GM21576 (cell line): ENCODE measurements around the gene KRT85.

ENCODE experiments used
- ATAC-seq: cut with Tn5 transposase; IDR thresholded peaks from one replicate; pipeline ENCODE4 v1.9.1; 2021; ENCODE audit warnings: mild to moderate bottlenecking, moderate library complexity; ENCODE audit not compliant: unreplicated experiment

Gene KRT85

GRCh38 chr12:52395761-52396434 is 28.6 kb upstream of the KRT85 start:
- ATAC-seq, result no peak

DNA sequence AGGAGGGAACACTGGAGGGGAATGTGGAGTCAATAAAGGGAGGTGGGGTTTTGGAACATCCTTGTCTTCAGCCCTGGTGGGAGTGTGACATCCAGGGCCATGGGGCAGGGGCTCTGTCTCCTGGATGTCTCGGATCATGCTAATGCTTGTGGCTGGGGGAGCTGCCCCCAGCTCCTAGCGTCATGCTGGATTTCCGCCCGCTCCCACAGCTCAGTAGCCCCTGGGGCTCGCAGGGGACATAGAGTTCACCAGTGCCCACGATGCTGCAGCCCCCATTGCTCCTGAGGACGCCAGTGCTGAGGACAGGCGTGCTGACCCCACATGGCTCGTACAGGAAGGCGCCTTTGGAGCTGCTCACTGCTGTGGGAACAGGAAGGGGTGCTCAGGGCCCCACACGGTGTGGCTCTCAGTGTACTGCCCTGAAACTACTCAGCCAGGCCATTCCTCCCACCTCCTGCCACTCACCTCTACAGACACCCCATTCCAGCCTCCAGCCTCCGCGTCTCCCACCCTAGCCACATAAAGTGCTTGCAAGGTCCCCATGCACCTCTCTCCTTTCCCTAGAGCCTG is 27.6 kb upstream of the KRT85 start:
- ATAC-seq, result no peak

DNA sequence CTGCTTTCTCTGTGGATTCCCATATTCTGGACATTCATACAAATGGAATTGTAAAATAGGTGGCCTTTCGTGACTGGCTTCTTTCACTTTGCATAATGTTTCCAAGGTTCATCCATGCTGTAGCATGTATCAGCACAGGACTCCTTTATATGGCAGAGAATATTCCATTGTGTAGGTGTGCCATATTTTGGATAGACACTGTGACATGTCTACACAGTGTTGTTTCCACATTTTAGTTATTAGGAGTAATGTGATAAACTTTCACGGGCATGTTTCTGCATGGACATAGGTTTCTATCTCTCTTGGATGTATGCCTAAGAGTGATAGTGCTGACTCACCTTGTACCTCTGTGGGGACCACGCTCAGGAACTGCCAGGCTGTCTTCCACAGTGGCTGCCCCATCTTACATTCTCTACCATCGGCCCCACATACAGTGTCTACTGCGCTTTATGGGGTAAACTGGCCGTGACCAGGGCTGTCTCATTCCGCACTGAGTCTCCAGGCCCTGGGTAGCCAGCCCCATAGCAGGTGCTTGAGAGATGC is 25.3 kb upstream of the KRT85 start:
- no peak for ATAC-seq

DNA sequence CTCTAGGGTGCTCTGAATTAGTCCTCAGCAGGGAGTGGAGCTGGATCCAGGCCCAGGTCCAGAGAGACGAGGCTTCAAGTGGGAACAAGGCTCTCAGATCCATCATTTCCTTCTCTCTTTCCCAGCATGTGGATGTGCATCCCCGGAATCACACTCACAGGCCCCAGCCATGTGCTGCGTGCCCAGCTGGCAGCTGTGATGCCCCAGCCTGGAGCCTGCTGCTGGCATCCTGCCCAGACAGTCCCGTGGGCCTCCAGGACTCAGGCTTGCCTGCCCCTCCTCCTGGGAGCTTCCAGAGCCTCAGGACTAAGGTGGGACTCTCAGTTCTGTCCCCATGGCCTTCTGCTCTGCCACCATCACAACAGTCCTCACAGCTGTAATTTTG is 24.3 kb upstream of the KRT85 start:
- ATAC-seq, result no peak

GRCh38 chr12:52390739-52391617 is 23.7 kb upstream of the KRT85 start:
- ATAC-seq, result no peak

GRCh38 chr12:52389313-52390207 is 22.3 kb upstream of the KRT85 start:
- no peak for ATAC-seq

DNA sequence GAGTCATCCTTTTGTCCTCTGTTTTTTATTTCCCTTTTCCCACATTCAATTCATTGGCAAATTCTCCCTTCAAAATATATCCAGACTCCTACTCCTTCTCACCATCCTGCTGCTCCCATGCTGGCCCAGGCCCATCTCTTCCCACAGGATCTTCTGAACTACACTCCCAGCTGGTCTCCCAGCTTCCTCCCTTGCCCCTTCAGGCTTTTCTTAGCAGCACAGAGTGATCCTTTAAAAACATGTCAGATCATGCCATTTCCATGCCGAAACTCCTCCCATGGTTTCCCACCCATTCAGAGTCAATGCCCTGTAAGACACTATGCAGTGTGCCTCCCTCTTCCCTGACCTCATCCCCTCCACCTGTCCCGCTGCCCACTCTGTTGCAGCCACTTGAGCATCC is 20.6 kb upstream of the KRT85 start:
- ATAC-seq, result no peak

GRCh38 chr12:52385226-52385702 is 18.0 kb upstream of the KRT85 start, which contains the start of gene KRT84:
KRT84 (minus strand) TSS chr12:52385652; CDS start chr12:52385585, 67 bp downstream.
- no peak for ATAC-seq

DNA sequence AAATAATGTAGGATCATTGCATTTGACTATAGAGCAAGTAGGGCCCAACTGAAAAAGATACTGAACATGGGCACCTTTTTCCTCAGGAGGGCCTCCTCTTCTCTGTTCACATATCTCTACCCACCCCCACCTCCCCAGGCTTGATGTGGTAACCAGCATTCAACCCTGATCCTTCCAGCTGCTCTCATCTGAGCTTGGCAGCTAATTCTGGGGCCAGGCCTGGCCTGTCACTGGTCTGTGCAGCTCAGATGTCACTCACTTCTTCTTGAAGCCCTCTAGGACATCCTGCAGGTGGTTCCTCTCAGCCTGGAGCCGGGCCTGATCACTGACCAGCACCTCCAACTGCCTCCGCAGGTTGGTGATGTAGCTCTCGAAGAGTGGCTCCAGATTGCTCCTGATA is 16.1 kb upstream of the KRT85 start:
- no peak for ATAC-seq

- ATAC-seq, result no peak
Observed at GRCh38 chr12:52382854-52383253, 15.6 kb upstream of the KRT85 start.

DNA sequence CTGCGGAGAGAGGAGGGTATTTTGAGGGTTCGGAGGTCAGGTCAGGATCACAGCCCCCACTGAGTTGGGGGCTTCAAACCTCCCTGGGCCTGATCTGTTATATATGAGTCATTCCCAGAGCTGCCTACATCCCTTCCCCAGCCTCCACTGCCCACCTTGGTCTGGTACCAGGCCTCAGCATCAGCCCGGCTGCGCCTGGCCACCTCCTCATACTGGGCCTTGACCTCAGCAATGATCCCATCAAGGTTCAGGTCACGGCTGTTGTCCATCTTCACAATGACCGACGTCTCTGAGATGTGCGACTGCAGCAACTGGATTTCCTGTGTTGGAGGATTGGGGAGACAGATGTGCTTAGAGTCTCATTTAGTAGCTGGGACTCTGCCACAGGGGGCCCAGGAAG is 13.9 kb upstream of the KRT85 start:
- ATAC-seq, result no peak

GRCh38 chr12:52380271-52380694 is 13.0 kb upstream of the KRT85 start:
- no peak for ATAC-seq

- ATAC-seq, result no peak
Observed at GRCh38 chr12:52379536-52379935, 12.3 kb upstream of the KRT85 start.

DNA sequence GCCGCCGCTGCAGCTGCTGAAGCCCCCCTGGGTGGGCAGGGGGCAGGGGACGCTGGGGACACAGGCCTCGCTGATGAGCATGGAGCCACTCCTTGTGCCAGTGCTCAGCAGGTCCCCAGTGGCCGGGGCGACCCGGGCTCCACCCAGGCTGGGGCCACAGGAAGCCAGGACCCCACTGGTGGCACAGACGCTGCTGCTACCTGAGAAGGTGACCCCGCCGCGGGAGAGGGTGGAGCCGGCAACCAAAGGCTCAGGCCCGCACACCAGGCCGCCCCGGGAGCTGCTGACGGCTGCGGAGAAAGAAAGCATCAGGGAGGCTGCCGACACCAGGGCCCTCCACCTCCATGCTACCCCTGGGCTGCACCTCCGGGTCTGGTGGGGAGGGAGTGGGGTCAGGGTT is 10.8 kb upstream of the KRT85 start:
- no peak for ATAC-seq

DNA sequence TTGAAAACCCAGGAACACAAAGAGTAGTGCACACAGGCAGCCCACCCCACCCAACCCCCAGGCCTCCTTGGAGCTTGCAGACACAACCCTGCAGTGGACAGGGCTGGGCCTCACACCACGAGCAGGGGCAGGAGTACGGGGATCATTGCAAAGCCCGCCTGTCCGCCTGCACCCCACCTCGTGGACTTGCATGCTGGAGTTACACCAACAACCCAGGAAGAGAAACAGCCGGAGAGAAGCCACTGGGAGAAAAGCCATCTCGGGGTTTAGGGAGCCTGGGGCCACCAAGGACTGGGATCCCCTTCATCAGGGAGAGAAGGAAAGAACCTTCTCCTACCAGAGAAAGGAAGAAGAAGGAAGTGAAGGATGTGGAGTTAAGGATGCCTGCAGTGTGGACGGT is 10.0 kb upstream of the KRT85 start:
- no peak for ATAC-seq

DNA sequence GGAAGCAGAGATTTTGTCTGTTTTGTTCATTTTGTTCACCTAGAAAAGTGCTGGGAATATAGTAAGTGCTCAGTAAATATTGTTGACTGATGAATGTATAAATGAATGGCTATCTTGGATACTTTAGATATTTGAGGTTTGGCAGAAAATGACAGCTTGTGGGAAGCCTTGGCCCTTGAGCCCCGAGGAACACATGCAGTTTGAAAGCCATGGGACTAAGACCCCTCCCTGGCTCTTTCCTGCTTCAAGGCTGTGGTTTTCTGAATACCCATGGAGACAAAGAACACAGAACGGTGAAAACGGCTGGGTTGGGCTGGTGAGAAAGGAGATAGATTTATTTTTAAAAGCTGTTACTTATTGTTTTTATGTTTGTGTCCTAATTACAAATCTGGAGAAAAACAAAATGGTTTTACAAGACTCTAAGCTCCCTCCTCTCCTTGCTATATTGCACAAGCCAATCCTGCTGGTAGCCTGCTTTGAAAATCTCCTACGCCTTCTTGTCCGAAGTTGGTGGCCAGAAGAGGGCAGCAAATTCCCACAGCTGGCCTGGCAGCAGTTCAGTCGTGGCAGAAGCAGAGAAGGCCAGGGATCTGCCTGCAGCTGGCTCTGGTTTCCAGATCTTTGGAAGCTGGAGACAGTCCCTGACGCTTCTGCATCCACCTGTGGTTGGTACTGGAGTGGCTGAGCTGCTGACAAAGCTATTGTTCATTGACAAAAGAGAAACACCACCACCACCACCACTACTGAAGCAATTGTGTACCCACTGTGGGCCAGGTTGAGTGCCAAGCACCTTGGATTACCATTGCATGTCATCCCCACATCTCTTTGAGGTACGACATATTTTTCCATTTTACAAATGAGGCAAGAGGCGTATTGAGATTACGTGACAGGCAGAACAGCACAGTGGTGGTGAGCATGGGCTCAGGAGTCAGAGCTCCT is 5.2 kb upstream of the KRT85 start:
- ATAC-seq, result no peak

GRCh38 chr12:52371716-52372115 is 4.4 kb upstream of the KRT85 start:
- ATAC-seq, result no peak

DNA sequence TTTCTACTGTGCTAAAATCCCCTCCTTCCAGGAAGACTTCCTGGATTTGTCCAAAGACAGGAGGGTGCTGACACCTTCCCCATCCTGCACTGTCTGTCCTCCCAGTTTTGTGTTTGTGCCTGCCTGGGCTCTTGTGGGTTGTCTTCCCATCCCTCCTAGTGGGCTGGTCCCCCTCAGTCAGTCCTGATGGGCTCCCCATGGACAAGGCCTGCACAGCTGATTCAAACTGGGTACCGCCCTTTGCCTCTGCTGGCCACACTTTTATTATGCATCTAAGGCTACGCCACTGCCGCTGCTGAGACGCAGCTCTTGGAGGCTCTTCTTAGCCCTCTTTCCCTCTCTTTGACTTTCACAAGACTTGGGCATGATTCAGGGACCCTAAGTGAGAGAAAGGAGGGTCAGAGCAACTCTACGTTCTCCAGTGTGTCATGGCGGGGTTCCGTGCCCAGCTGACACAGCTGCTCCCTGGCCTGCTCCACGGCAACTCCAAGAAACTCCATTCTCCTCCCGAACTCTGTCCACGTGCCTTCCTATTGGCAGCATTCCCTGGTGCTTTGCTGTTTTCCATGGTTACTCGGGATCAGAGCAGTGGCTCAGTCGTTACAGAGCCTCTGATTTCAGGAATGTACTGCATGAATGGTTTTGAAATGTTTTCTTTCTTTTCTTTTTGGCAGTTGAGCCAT is 3.8 kb upstream of the KRT85 start:
- ATAC-seq, result no peak

DNA sequence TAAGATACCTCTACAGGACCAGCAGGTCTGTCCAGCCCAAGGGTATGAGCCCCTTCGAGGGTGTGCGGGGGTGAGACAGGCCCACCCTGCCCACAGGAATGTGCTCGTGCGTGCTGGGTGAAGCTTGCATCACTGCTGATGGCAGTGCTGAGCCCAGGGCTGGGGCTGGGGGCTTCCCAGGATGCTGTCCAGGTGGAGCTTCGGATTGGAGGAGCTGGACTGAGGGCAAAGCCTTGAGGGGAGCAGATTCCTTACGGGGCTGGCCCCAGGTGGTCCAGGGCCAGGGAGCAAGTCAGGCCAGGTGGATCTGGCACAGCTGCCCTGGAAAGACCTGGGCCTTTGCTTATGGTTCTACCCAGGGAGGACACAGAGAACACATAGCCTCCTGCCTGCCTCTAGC is 2.5 kb upstream of the KRT85 start:
- no peak for ATAC-seq
